ENCODE data around the gene PNMA1. TPM values are rescaled to one million over a fixed set of nuclear protein-coding genes. Genes with fewer than 3 reads are reported as not detected.

PNMA1 gene
- total and polyA plus RNA-seq, 11 donors, result 7.4 to 32.3 (median 25.9) TPM

- Histone ChIP-seq H3K36me3 (peaks cover 0 to 47% (median 38%) of the 10 kb centered on the region in 9 donors), H3K9me3 (no peaks in the 10 kb centered on the region), H3K4me1 (peaks cover 48 to 77% (median 74%) of the 10 kb centered on the region in 12 donors), H3K27me3 (no peaks in the 10 kb centered on the region), H3K27ac (peak overlapping the region; percentile 61 to 100 (median 82)), H3K4me3 (peak overlapping the region in 9 of 12 donors; percentile 3 to 48 (median 28))
- peak in 3 of 5 donors; percentile 76 to 83 (median 81) for DNase-seq
- no peak for TF ChIP-seq CTCF (IDR thresholded peaks at IDR 0.05)
- TF ChIP-seq POLR2A (IDR thresholded peaks at IDR 0.05), result no peak
- 13 to 31% (median 14%) methylated on average over 7 to 9 of the region's 9 CpGs for WGBS, 4 donors
- intact Hi-C loops (cut with DNase I), result loop anchor here in 4 of 10 donors (1.0 to 5.0 kb wide), 5 partner anchors 14 to 87 kb away; no protein-coding TSS in a partner anchor
- ATAC-seq, result peak in 3 of 4 donors; percentile 58 to 72 (median 72)
Observed at GRCh38 chr14:73740618-73741326, 26.6 kb upstream of the PNMA1 start.

- ATAC-seq (no peak), DNase-seq (peak in 1 of 5 donors; percentile 30)
- 38 to 59% (median 44%) methylated on average over 11 to 12 of the region's 12 CpGs for whole genome bisulfite sequencing, 4 donors
- no peaks in the 10 kb centered on the region for H3K27me3 ChIP-seq
- peaks cover 0 to 54% (median 45%) of the 10 kb centered on the region in 9 donors for H3K36me3 ChIP-seq
- peaks cover 46 to 70% (median 66%) of the 10 kb centered on the region in 12 donors for H3K4me1 ChIP-seq
- H3K9me3 ChIP-seq, result no peaks in the 10 kb centered on the region
- TF ChIP-seq POLR2A (IDR thresholded peaks at IDR 0.05), result no peak
- no peak for TF ChIP-seq CTCF (IDR thresholded peaks at IDR 0.05)
- peak overlapping the region in 1 of 12 donors; percentile 48 for H3K4me3 ChIP-seq
- peak overlapping the region; percentile 61 to 100 (median 82) for H3K27ac ChIP-seq
- intact Hi-C loops (cut with DNase I), result loop anchor here in 4 of 10 donors (2.0 to 5.0 kb wide), 4 partner anchors 15 to 87 kb away; no protein-coding TSS in a partner anchor
Observed at GRCh38 chr14:73739899-73740617, 25.9 kb upstream of the PNMA1 start.

- peaks cover 0 to 61% (median 52%) of the 10 kb centered on the region in 9 donors for H3K36me3 ChIP-seq
- H3K9me3 ChIP-seq, result no peaks in the 10 kb centered on the region
- ATAC-seq (no peak), DNase-seq (peak in 1 of 5 donors; percentile 30)
- intact Hi-C loops (cut with DNase I), result no loop called here
- H3K27me3 ChIP-seq, result no peaks in the 10 kb centered on the region
- 84 to 90% (median 86%) methylated on average over 12 to 21 of the region's 21 CpGs for WGBS, 4 donors
- peak overlapping the region; percentile 61 to 100 (median 82) for H3K27ac ChIP-seq
- TF ChIP-seq CTCF (IDR thresholded peaks at IDR 0.05) (no peak), POLR2A (IDR thresholded peaks at IDR 0.05) (no peak)
- H3K4me1 ChIP-seq, result peaks cover 44 to 62% (median 59%) of the 10 kb centered on the region in 12 donors
- no peak overlapping the region for H3K4me3 ChIP-seq
Observed at GRCh38 chr14:73739174-73739898, 25.2 kb upstream of the PNMA1 start.

Data from heart left ventricle (tissue), 16 donors.